Measurements from ENCODE around the gene ZYG11A. TPM values are rescaled to one million over a fixed set of nuclear protein-coding genes. Genes with fewer than 3 reads are reported as not detected.

ZYG11A gene
- total RNA-seq, 1 experiment from 2014 or later: 2.4 TPM

- H3K4me1 ChIP-seq: no peaks in the 10 kb centered on the region
- no peak overlapping the region for H3K4me3 ChIP-seq (ENCODE audit: low read depth, low read length)
- Mint-ChIP-seq H3K27ac (ENCODE audit: unreplicated experiment) (no peak overlapping the region), H3K4me3 (ENCODE audit: unreplicated experiment) (no peak overlapping the region), H3K4me1 (ENCODE audit: low read depth, unreplicated experiment) (no peaks in the 10 kb centered on the region), H3K9me3 (ENCODE audit: unreplicated experiment) (no peaks in the 10 kb centered on the region), H3K36me3 (ENCODE audit: insufficient read depth, unreplicated experiment) (peaks cover 17% of the 10 kb centered on the region), H3K27me3 (ENCODE audit: insufficient read depth, unreplicated experiment) (no peaks in the 10 kb centered on the region)
- DNase-seq: no peak
- TF ChIP-seq CTCF (IDR thresholded peaks at IDR 0.05; ENCODE audit: insufficient read depth in 1 of 2, low read depth in 1 of 2, low read length in 1 of 2, severe bottlenecking in 1 of 2, unreplicated experiment in 1 of 2): no peak
- no peaks in the 10 kb centered on the region for H3K36me3 ChIP-seq (ENCODE audit: control insufficient read depth, insufficient read depth, low read length)
- intact Hi-C loops (cut with micrococcal nuclease; ENCODE audit: unreplicated experiment): no loop called here
- H3K27me3 ChIP-seq (replicated peaks; ENCODE audit: control insufficient read depth, insufficient read depth, low read length): no peaks in the 10 kb centered on the region
- BruUV-seq (replicated peaks): no TSS peak
- CTCF ChIA-PET: no interaction called here
- POLR2A ChIA-PET: no interaction called here
- H3K9me3 ChIP-seq: no peaks in the 10 kb centered on the region
Observed at GRCh38 chr1:52915855-52916220, 73.3 kb downstream of the ZYG11A start.

GRCh38 chr1:52916241-52916975 is 73.8 kb downstream of the ZYG11A start:
- BruUV-seq (replicated peaks): no TSS peak
- H3K27ac Mint-ChIP-seq (ENCODE audit: unreplicated experiment): no peak overlapping the region

GRCh38 chr1:52917156-52917555 is 74.6 kb downstream of the ZYG11A start:
- Histone ChIP-seq H3K27me3 (replicated peaks; ENCODE audit: control insufficient read depth, insufficient read depth, low read length) (no peaks in the 10 kb centered on the region), H3K36me3 (ENCODE audit: control insufficient read depth, insufficient read depth, low read length) (no peaks in the 10 kb centered on the region), H3K4me1 (no peaks in the 10 kb centered on the region), H3K4me3 (ENCODE audit: low read depth, low read length) (no peak overlapping the region), H3K9me3 (no peaks in the 10 kb centered on the region)
- Mint-ChIP-seq H3K4me1 (ENCODE audit: low read depth, unreplicated experiment) (no peaks in the 10 kb centered on the region), H3K27ac (ENCODE audit: unreplicated experiment) (no peak overlapping the region), H3K36me3 (ENCODE audit: insufficient read depth, unreplicated experiment) (peaks cover 11% of the 10 kb centered on the region), H3K27me3 (ENCODE audit: insufficient read depth, unreplicated experiment) (no peaks in the 10 kb centered on the region), H3K9me3 (ENCODE audit: unreplicated experiment) (no peaks in the 10 kb centered on the region), H3K4me3 (ENCODE audit: unreplicated experiment) (no peak overlapping the region)
- no peak for DNase-seq
- POLR2A ChIA-PET: no interaction called here
- no peak for TF ChIP-seq CTCF (IDR thresholded peaks at IDR 0.05; ENCODE audit: insufficient read depth in 1 of 2, low read depth in 1 of 2, low read length in 1 of 2, severe bottlenecking in 1 of 2, unreplicated experiment in 1 of 2)
- CTCF ChIA-PET: no interaction called here
- no TSS peak for BruUV-seq (replicated peaks)
- intact Hi-C loops (cut with micrococcal nuclease; ENCODE audit: unreplicated experiment): no loop called here

More at GRCh38 chr1:52916241-52916975, 73.8 kb downstream of the ZYG11A start:
- no peaks in the 10 kb centered on the region for H3K27me3 ChIP-seq (replicated peaks; ENCODE audit: control insufficient read depth, insufficient read depth, low read length)
- Mint-ChIP-seq H3K27me3 (ENCODE audit: insufficient read depth, unreplicated experiment) (no peaks in the 10 kb centered on the region), H3K36me3 (ENCODE audit: insufficient read depth, unreplicated experiment) (peaks cover 17% of the 10 kb centered on the region), H3K4me1 (ENCODE audit: low read depth, unreplicated experiment) (no peaks in the 10 kb centered on the region), H3K4me3 (ENCODE audit: unreplicated experiment) (no peak overlapping the region), H3K9me3 (ENCODE audit: unreplicated experiment) (no peaks in the 10 kb centered on the region)
- no peak overlapping the region for H3K4me3 ChIP-seq (ENCODE audit: low read depth, low read length)
- no peak for TF ChIP-seq CTCF (IDR thresholded peaks at IDR 0.05; ENCODE audit: insufficient read depth in 1 of 2, low read depth in 1 of 2, low read length in 1 of 2, severe bottlenecking in 1 of 2, unreplicated experiment in 1 of 2)
- intact Hi-C loops (cut with micrococcal nuclease; ENCODE audit: unreplicated experiment): no loop called here
- H3K4me1 ChIP-seq: no peaks in the 10 kb centered on the region
- POLR2A ChIA-PET: no interaction called here
- DNase-seq: no peak
- CTCF ChIA-PET: no interaction called here
- H3K36me3 ChIP-seq (ENCODE audit: control insufficient read depth, insufficient read depth, low read length): no peaks in the 10 kb centered on the region
- H3K9me3 ChIP-seq: no peaks in the 10 kb centered on the region

Measured in Caco-2 (cell line).